Stimulated activated naive CD8-positive, alpha-beta T cell treated with anti-CD3 and anti-CD28 coated beads, Interleukin-15, Interleukin-2, amounts not matched to agents 100 U/mL and 50 U/mL, for 24 hours (primary cell): Measurements from ENCODE around the gene MAPK8IP1.
"Not testable (repeated sequence)": the region's sequence is repeated elsewhere in the genome, so short reads cannot be mapped to it uniquely, and the experiment has no call there.

Experiments used
- ATAC-seq: fragments of 150-1000 bp; cut with Tn5 transposase; one replicate; pipeline ENCODE4 v1.10.0; 2021
- DNase-seq: peaks from one replicate; pipeline ENCODE4 v3.0.0; 2021

MAPK8IP1 gene

DNA sequence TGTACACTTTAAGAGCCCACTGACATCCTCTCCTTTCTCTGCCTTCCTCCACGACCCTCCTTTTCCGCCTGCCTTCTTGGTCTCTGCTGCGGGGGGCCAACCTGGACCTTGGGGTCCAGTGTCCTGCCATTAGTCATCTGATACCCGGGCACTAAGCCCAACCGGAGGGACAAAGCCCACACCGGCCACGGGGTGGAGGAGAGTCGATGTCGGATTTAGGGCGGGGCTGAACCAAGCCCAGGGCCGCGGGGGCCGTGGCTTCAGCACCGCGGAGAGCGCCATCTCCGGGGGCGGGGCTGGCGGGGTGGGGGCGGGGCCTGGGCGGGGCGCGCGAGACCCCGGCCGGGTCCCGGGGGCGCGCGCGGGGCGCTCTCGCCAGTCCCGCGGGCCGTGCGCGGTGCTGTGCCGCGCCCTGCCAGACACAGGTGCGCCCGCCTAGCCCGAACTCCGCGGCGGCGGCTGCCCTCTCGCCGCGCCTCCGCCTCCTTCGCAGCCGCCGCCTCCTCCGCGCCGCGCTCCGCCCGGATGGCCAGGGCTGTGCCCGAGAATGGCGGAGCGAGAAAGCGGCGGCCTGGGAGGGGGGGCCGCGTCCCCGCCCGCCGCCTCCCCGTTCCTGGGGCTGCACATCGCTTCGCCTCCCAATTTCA, at the start of gene MAPK8IP1:
Gene MAPK8IP1 (plus strand): TSS at position 378 of the 647 bp plus-strand sequence. CDS start 170 bp downstream, at position 548.
- DNase-seq: peak; percentile 65
- ATAC-seq: peak; percentile 71

GRCh38 chr11:45839204-45839603, 46.2 kb upstream of the MAPK8IP1 start:
- ATAC-seq (no peak), DNase-seq (no peak)

DNA sequence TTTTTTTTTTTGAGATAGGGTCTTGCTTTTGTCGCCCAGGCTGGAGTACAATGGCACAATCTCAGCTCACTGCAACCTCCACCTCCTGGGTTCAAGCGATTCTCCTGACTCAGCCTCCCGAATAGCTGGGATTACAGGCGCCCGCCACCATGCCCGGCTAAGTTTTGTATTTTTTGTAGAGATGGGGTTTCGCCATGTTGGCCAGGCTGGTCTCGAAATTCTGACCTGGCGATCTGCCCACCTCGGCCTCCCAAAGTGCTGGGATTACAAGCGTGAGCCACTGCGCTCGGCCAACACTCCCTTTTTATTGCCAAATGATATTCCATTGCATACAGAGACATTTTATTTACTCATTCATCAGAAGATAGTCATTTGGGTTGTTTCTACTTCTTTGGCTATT, 45.2 kb upstream of the MAPK8IP1 start:
- DNase-seq, ATAC-seq: not testable (repeated sequence)

GRCh38 chr11:45843158-45843924, 42.1 kb upstream of the MAPK8IP1 start:
- peak; percentile 88 for DNase-seq
- peak; percentile 44 for ATAC-seq

DNA sequence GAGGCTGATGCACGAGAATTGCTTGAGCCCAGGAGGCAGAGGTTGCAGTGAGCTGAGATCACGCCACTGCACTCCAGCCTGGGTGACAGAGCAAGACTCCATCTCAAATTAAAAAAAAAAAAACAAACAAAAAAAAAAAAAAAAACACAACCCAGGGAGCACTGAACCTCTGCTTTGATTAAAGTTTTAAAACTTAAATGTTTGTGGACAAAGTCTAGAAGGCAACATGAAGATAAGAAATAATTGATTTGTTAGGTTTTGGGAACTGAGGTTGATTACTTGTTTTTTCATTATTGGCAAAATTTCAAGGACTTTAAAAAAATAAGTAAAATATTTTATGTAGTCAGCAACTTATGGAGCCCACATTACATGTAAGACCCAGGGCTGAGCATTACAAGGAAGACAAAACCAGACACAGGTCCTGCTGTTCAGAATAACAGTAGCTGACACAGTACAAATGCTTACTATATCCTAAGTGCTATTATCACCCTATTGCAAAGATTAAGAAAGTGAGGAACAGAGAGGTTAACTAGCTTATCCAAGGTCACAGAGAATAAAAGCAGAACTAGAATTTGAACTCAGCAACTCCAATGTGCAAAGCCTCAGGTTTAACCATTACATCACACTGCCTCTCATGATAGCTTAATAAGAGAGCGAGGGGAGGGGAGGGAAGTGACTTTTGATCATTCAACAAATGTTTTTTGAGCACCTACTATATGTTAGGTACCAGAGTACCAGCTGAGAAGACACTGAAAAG, 40.5 kb upstream of the MAPK8IP1 start:
- DNase-seq: no peak
- no peak for ATAC-seq

GRCh38 chr11:45846174-45846675, 39.2 kb upstream of the MAPK8IP1 start:
- DNase-seq (no peak), ATAC-seq (no peak)

DNA sequence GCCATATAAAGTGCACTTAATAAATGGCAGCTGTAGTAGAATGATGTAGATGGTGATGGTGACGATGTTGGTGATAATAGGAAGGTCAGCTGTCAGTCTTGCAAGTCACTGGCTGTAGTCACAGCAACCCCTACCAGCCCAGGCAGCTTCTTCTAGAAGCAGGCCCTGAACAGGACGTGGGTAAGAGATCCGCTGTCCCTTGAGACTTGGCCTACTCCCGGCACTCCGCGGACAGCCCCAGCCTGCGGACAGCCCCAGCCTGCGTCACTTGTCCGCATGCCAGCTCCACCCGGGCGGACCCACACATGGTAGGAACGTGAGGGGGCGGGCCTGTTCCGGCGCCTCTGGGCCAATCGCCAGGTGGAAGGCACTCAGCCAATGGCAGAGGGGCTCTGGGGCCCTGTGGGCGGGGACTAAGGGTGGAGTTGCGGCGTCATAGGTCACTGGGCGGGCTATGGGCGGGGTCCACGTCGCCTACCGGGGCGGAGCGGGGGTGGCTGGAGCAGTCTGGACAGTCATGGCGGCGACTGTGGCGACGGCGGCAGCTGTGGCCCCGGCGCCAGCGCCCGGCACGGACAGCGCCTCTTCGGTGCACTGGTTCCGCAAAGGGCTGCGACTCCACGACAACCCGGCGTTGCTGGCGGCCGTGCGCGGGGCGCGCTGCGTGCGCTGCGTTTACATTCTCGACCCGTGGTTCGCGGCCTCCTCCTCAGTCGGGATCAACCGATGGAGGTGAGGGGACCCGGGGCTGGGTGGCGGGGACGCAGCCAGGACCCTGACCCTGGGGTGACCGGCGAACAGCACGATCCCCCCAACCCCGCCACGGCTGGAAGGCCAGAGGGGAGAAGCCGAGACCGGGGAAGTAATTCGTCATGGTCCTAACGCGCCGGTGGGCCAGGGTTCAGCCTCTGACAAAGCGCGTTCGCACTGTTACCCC, 38.2 kb upstream of the MAPK8IP1 start, which contains the start of gene CRY2:
Gene CRY2 (plus strand): TSS at position 502 of the 937 bp plus-strand sequence. CDS start 16 bp downstream, at position 518.
- ATAC-seq: peak; percentile 95
- DNase-seq: peak; percentile 100

- DNase-seq (peak; percentile 45), ATAC-seq (peak; percentile 21)
Observed at GRCh38 chr11:45847911-45848316, 37.5 kb upstream of the MAPK8IP1 start.

DNA sequence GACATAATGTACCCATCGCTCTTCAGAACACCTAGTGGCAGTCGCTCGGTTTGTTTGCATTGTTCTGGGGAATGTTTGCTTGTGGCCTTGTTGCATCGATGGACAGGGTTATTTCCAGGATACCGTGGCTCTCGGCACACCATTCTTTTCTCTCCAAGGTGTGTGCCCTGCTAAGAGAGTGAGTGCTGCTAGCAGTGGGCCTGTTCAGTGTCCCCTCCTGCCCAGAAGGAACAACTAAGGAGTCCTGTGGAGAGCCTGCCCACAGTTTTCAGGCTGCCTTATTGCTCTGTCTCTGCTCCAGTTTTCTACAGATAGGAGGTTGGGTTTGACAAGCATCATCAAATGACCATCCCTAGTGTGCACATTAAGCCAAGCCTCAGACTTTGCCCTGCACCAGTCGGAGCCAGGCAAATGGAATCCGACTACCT, 36.8 kb upstream of the MAPK8IP1 start:
- no peak for ATAC-seq
- DNase-seq: no peak

- DNase-seq (no peak), ATAC-seq (no peak)
Observed at GRCh38 chr11:45850446-45850845, 35.0 kb upstream of the MAPK8IP1 start.

DNA sequence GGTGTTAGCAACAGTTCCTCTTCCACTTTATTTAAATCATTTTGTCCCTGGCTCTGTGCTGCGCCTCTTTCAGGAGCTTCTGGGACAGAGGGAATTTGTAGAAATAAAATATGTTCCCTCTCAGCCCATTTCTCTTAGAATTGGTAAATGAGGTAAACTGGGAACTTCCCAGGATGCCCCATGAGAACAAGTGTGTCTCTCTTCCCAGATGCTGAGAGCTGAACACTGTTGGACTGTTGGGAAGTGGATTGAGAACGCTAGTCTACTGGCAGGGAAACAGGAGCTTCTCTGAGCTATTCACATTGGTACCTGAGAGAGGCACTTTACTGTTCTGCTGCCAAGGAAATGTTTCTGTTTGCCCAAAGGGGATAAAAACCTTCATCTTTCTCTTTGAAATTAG, 34.2 kb upstream of the MAPK8IP1 start:
- DNase-seq: no peak
- no peak for ATAC-seq

- no peak for DNase-seq
- ATAC-seq: no peak
Observed at GRCh38 chr11:45852018-45852711, 33.3 kb upstream of the MAPK8IP1 start.

GRCh38 chr11:45852712-45853101, 32.7 kb upstream of the MAPK8IP1 start:
- DNase-seq (no peak), ATAC-seq (no peak)

- ATAC-seq (no peak), DNase-seq (no peak)
Observed at GRCh38 chr11:45853332-45854219, 31.9 kb upstream of the MAPK8IP1 start.

GRCh38 chr11:45855308-45855707, 30.1 kb upstream of the MAPK8IP1 start:
- no peak for DNase-seq
- ATAC-seq: no peak

GRCh38 chr11:45856044-45856468, 29.4 kb upstream of the MAPK8IP1 start:
- ATAC-seq: no peak
- DNase-seq: no peak

GRCh38 chr11:45857961-45858474, 27.4 kb upstream of the MAPK8IP1 start:
- DNase-seq (no peak), ATAC-seq (no peak)

- no peak for ATAC-seq
Observed at GRCh38 chr11:45858751-45859398, 26.6 kb upstream of the MAPK8IP1 start.

DNA sequence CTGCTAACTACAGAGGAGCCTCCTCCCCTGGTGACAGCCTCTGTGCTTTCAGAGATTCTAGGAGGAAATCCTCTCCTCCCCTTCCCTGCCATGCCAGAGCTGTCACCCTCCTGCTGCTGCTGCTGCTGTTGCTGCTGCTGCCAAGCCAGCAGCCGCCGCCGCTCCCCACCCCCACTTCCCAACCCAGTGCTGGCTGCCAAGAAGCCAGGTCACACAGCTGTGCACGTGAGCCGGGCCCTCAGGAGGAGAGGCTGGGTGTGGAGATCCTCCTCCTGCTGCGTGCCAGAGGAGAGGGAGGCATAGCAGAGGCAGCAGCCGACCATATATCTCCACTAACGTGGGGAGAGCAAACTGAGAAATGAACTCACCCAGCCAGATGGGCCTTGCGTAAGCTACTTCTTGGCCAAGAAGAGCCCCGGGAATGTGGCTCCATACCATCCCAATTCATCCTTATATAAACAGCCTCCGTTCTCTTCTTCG, 25.8 kb upstream of the MAPK8IP1 start:
- no peak for DNase-seq
- ATAC-seq: no peak

More at GRCh38 chr11:45858751-45859398, 26.6 kb upstream of the MAPK8IP1 start:
- DNase-seq: no peak
